Muscle layer of duodenum (tissue), 2 donors: ENCODE results near the gene KBTBD2.
A peak's percentile ranks its signal among the peaks of the same experiment; 100 is the strongest.
"Not testable (repeated sequence)": the region's sequence is repeated elsewhere in the genome, so short reads cannot be mapped to it uniquely, and the experiment has no call there.

Experiments
- H3K27ac ChIP-seq: one replicate; pipeline ENCODE4 v1.7.0; 2013; ENCODE audit warnings: mild to moderate bottlenecking, low read length
- H3K27me3 ChIP-seq: one replicate; pipeline ENCODE4 v1.7.0; 2013; ENCODE audit warnings: low read depth, mild to moderate bottlenecking, control low read depth, low read length
- H3K36me3 ChIP-seq, 2 donors: one replicate each; pipeline ENCODE4 v1.7.0; 2013; ENCODE audit warnings: low read length in 2 of 2, control low read depth in 1 of 2, mild to moderate bottlenecking in 1 of 2; ENCODE audit not compliant: insufficient read depth in 2 of 2, control insufficient read depth in 1 of 2
- H3K4me1 ChIP-seq, 2 donors: one replicate each; pipeline ENCODE4 v1.7.0; 2013; ENCODE audit warnings: low read length in 2 of 2, mild to moderate bottlenecking in 2 of 2, control low read depth in 1 of 2, moderate library complexity in 1 of 2; ENCODE audit not compliant: insufficient read depth in 2 of 2, control insufficient read depth in 1 of 2
- H3K4me3 ChIP-seq, 2 donors: one replicate each; pipeline ENCODE4 v1.7.0; 2013; ENCODE audit warnings: low read length in 2 of 2, low read depth in 1 of 2, mild to moderate bottlenecking in 1 of 2
- H3K9me3 ChIP-seq, 2 donors: one replicate each; pipeline ENCODE4 v1.7.0; 2013; ENCODE audit warnings: low read length in 2 of 2, control low read depth in 1 of 2, mild to moderate bottlenecking in 1 of 2; ENCODE audit not compliant: control insufficient read depth in 1 of 2
- donor health status: healthy.

KBTBD2 gene

GRCh38 chr7:32891043-32891799 lies at the start of gene KBTBD2:
KBTBD2 (minus strand) TSS chr7:32891760; CDS start chr7:32879604, 12,156 bp downstream.
- Histone ChIP-seq H3K4me1 (peaks cover 18 to 52% of the 10 kb centered on the region in 2 donors), H3K9me3 (no peaks in the 10 kb centered on the region), H3K4me3 (peak within 1 kb of the TSS; percentile 84 to 97), H3K36me3 (peaks cover 0 to 19% of the 10 kb centered on the region in 2 donors), H3K27ac (peak within 1 kb of the TSS; percentile 100), H3K27me3 (no peaks in the 10 kb centered on the region)

- H3K4me3 ChIP-seq, result peak overlapping the region; percentile 61 to 88
- peaks cover 9 to 35% of the 10 kb centered on the region in 2 donors for H3K4me1 ChIP-seq
- no peaks in the 10 kb centered on the region for H3K27me3 ChIP-seq
- H3K27ac ChIP-seq, result peak overlapping the region; percentile 69
- H3K36me3 ChIP-seq, result no peaks in the 10 kb centered on the region
- no peaks in the 10 kb centered on the region for H3K9me3 ChIP-seq
These were observed 49.6 kb upstream of the KBTBD2 start for GRCh38 chr7:32941181-32941580.

GRCh38 chr7:32937344-32938174 lies 46.0 kb upstream of the KBTBD2 start:
- Histone ChIP-seq H3K36me3 (no peaks in the 10 kb centered on the region), H3K4me1 (peaks cover 9 to 35% of the 10 kb centered on the region in 2 donors), H3K27me3 (no peaks in the 10 kb centered on the region), H3K4me3 (no peak overlapping the region), H3K9me3 (no peaks in the 10 kb centered on the region), H3K27ac (no peak overlapping the region)

- Histone ChIP-seq H3K4me3 (no peak overlapping the region), H3K9me3 (no peaks in the 10 kb centered on the region), H3K4me1 (peaks cover 9 to 35% of the 10 kb centered on the region in 2 donors), H3K27ac (no peak overlapping the region), H3K36me3 (peaks cover 0 to 3% of the 10 kb centered on the region in 2 donors), H3K27me3 (no peaks in the 10 kb centered on the region)
These were observed 45.1 kb upstream of the KBTBD2 start for GRCh38 chr7:32936689-32937088.

GRCh38 chr7:32935558-32935957 lies 44.0 kb upstream of the KBTBD2 start:
- Histone ChIP-seq H3K27me3 (no peaks in the 10 kb centered on the region), H3K9me3 (no peaks in the 10 kb centered on the region), H3K27ac (no peak overlapping the region), H3K4me1 (peaks cover 4 to 27% of the 10 kb centered on the region in 2 donors), H3K36me3 (peaks cover 8 to 12% of the 10 kb centered on the region in 2 donors), H3K4me3 (no peak overlapping the region)

GRCh38 chr7:32930378-32930777 lies 38.8 kb upstream of the KBTBD2 start:
- Histone ChIP-seq H3K36me3 (peaks cover 23 to 25% of the 10 kb centered on the region in 2 donors), H3K4me1 (no peaks in the 10 kb centered on the region), H3K27ac (no peak overlapping the region), H3K27me3 (no peaks in the 10 kb centered on the region), H3K9me3 (no peaks in the 10 kb centered on the region), H3K4me3 (no peak overlapping the region)

GRCh38 chr7:32929430-32930143 lies 38.0 kb upstream of the KBTBD2 start:
- H3K9me3 ChIP-seq, result no peaks in the 10 kb centered on the region
- H3K4me3 ChIP-seq, result no peak overlapping the region
- H3K27ac ChIP-seq, result no peak overlapping the region

GRCh38 chr7:32928785-32929298 lies 37.3 kb upstream of the KBTBD2 start:
- H3K36me3 ChIP-seq, result peaks cover 23 to 25% of the 10 kb centered on the region in 2 donors
- no peak overlapping the region for H3K27ac ChIP-seq
- no peaks in the 10 kb centered on the region for H3K4me1 ChIP-seq
- no peaks in the 10 kb centered on the region for H3K27me3 ChIP-seq
- H3K9me3 ChIP-seq, result no peaks in the 10 kb centered on the region
- no peak overlapping the region for H3K4me3 ChIP-seq

More at GRCh38 chr7:32929430-32930143, 38.0 kb upstream of the KBTBD2 start:
- H3K36me3 ChIP-seq, result peaks cover 23 to 25% of the 10 kb centered on the region in 2 donors
- no peaks in the 10 kb centered on the region for H3K27me3 ChIP-seq
- no peaks in the 10 kb centered on the region for H3K4me1 ChIP-seq

GRCh38 chr7:32921896-32922295 lies 30.3 kb upstream of the KBTBD2 start:
- Histone ChIP-seq H3K4me3 (no peak overlapping the region), H3K36me3 (peaks cover 24 to 36% of the 10 kb centered on the region in 2 donors), H3K4me1 (no peaks in the 10 kb centered on the region), H3K9me3 (no peaks in the 10 kb centered on the region), H3K27me3 (no peaks in the 10 kb centered on the region), H3K27ac (no peak overlapping the region)

GRCh38 chr7:32916994-32917393 lies 25.4 kb upstream of the KBTBD2 start:
- peaks cover 30 to 55% of the 10 kb centered on the region in 2 donors for H3K36me3 ChIP-seq
- not testable (repeated sequence) for H3K9me3 ChIP-seq, H3K4me1 ChIP-seq, H3K27ac ChIP-seq, H3K4me3 ChIP-seq, H3K27me3 ChIP-seq

GRCh38 chr7:32916006-32916405 lies 24.4 kb upstream of the KBTBD2 start:
- Histone ChIP-seq H3K27ac (no peak overlapping the region), H3K4me3 (no peak overlapping the region), H3K4me1 (no peaks in the 10 kb centered on the region), H3K27me3 (no peaks in the 10 kb centered on the region), H3K9me3 (no peaks in the 10 kb centered on the region), H3K36me3 (peaks cover 26 to 51% of the 10 kb centered on the region in 2 donors)
